ENCODE results near the gene DEPDC5.

Gene DEPDC5

GRCh38 chr22:31929167-31929930 is 175.5 kb downstream of the DEPDC5 start:
- DNase-seq, result no peak

- DNase-seq, result no peak
Observed at GRCh38 chr22:31932863-31933262, 179.0 kb downstream of the DEPDC5 start.

- DNase-seq, result no peak
Observed at GRCh38 chr22:31933406-31933805, 179.6 kb downstream of the DEPDC5 start.

- no peak for DNase-seq
Observed at GRCh38 chr22:31933816-31934482, 180.1 kb downstream of the DEPDC5 start.

GRCh38 chr22:31935961-31936635 is 182.3 kb downstream of the DEPDC5 start:
- no peak for DNase-seq

GRCh38 chr22:31937341-31937740 is 183.5 kb downstream of the DEPDC5 start:
- DNase-seq, result no peak

GRCh38 chr22:31938296-31938695 is 184.5 kb downstream of the DEPDC5 start:
- DNase-seq, result no peak

- no peak for DNase-seq
Observed at GRCh38 chr22:31940506-31940905, 186.7 kb downstream of the DEPDC5 start.

- DNase-seq, result no peak
Observed at GRCh38 chr22:31942091-31942490, 188.3 kb downstream of the DEPDC5 start.

GRCh38 chr22:31943206-31943977 is 189.6 kb downstream of the DEPDC5 start:
- DNase-seq, result no peak

- DNase-seq, result peak; percentile 79
Observed at GRCh38 chr22:31943978-31944699, 190.3 kb downstream of the DEPDC5 start, which contains the start of gene YWHAH. Gene YWHAH, plus strand, starts transcription at chr22:31944535. Its CDS starts 199 bp downstream, at chr22:31944734.

- peak; percentile 35 for DNase-seq
Observed at GRCh38 chr22:31944700-31945442, 191.1 kb downstream of the DEPDC5 start.

- no peak for DNase-seq
Observed at GRCh38 chr22:31945443-31945855, 191.6 kb downstream of the DEPDC5 start.

- DNase-seq, result no peak
Observed at GRCh38 chr22:31945971-31946680, 192.3 kb downstream of the DEPDC5 start.

- no peak for DNase-seq
Observed at GRCh38 chr22:31947296-31947695, 193.5 kb downstream of the DEPDC5 start.

GRCh38 chr22:31948002-31948401 is 194.2 kb downstream of the DEPDC5 start:
- no peak for DNase-seq

GRCh38 chr22:31950226-31950625 is 196.4 kb downstream of the DEPDC5 start:
- no peak for DNase-seq

GRCh38 chr22:31951194-31952093 is 197.6 kb downstream of the DEPDC5 start:
- DNase-seq, result no peak

GRCh38 chr22:31952094-31952401 is 198.2 kb downstream of the DEPDC5 start:
- DNase-seq, result no peak

- DNase-seq, result no peak
Observed at GRCh38 chr22:31952472-31952871, 198.7 kb downstream of the DEPDC5 start.

Data from T-helper 9 cell (primary cell).